ENCODE results near the gene SLC2A8.

The SLC2A8 gene

DNA sequence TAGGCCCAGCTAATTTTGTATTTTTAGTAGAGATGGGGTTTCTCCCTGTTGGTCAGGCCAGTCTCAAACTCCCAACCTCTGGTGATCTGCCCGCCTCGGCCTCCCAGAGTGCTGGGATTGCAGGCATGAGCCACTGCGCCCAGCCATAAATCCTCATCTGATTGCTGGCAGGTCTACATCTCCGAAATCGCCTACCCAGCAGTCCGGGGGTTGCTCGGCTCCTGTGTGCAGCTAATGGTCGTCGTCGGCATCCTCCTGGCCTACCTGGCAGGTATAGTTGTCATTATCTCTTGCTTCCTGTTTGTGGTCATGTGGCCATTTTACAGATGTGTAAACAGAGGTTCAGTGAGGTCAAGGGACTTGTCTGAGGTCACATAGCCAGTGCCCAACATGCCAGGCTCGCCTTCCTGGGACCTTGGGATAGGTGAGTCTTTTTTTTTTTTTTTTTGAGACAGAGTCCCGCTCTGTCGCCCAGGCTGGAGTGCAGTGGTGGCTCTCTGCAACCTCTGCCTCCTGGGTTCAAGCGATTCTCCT is 2.8 kb downstream of the SLC2A8 start:
- Histone ChIP-seq H3K4me3 (ENCODE audit: low read depth, low read length) (no peak overlapping the region), H3K27me3 (replicated peaks) (no peaks in the 10 kb centered on the region), H3K27ac (no peak overlapping the region), H3K36me3 (replicated peaks) (peaks cover 3% of the 10 kb centered on the region)
- DNase-seq = no peak
- no peak for TF ChIP-seq CTCF (IDR thresholded peaks at IDR 0.05; ENCODE audit: low read depth, low read length, missing control alignments)
- in situ Hi-C loops (cut with HindIII; ENCODE audit: low pct_ligation_motif_present, low sequenced_read_pairs) = no loop called here

- DNase-seq = no peak
- no peak for TF ChIP-seq CTCF (IDR thresholded peaks at IDR 0.05; ENCODE audit: low read depth, low read length, missing control alignments)
- Histone ChIP-seq H3K27ac (no peak overlapping the region), H3K27me3 (replicated peaks) (no peaks in the 10 kb centered on the region), H3K4me3 (ENCODE audit: low read depth, low read length) (no peak overlapping the region), H3K36me3 (replicated peaks) (peaks cover 3% of the 10 kb centered on the region)
- in situ Hi-C loops (cut with HindIII; ENCODE audit: low pct_ligation_motif_present, low sequenced_read_pairs) = no loop called here
These were observed 5.6 kb downstream of the SLC2A8 start for GRCh38 chr9:127402401-127403090.

DNA sequence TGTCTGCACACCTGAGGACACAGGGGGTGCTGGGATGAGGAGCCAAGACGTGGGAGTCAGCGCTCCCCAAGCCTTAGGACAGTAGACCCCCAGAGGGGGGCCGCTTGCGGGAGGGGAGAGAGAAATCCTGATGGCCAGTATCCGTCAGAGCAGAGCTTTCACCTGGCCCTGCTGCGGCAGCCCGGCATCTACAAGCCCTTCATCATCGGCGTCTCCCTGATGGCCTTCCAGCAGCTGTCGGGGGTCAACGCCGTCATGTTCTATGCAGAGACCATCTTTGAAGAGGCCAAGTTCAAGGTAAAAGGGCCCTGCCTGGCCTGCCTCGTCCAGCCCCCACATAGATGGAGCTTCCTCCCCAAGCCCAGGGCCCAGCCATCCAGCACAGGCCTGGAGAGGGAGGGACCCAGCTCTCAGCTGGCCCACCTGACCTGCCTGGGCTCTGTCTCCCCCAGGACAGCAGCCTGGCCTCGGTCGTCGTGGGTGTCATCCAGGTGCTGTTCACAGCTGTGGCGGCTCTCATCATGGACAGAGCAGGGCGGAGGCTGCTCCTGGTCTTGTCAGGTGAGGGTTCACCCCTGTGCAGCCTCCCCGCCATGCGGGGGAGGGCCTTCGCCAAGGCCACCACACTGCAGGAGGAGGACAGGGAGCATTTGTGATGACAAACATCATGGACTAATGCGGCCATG is 6.7 kb downstream of the SLC2A8 start:
- in situ Hi-C loops (cut with HindIII; ENCODE audit: low pct_ligation_motif_present, low sequenced_read_pairs) = no loop called here
- DNase-seq = no peak
- Histone ChIP-seq H3K4me3 (ENCODE audit: low read depth, low read length) (no peak overlapping the region), H3K36me3 (replicated peaks) (peaks cover 3% of the 10 kb centered on the region), H3K27me3 (replicated peaks) (no peaks in the 10 kb centered on the region), H3K27ac (no peak overlapping the region)
- TF ChIP-seq CTCF (IDR thresholded peaks at IDR 0.05; ENCODE audit: low read depth, low read length, missing control alignments) = no peak

GRCh38 chr9:127404631-127405030 is 7.7 kb downstream of the SLC2A8 start:
- H3K27me3 ChIP-seq (replicated peaks) = no peaks in the 10 kb centered on the region
- no peak overlapping the region for H3K4me3 ChIP-seq (ENCODE audit: low read depth, low read length)
- no peak for TF ChIP-seq CTCF (IDR thresholded peaks at IDR 0.05; ENCODE audit: low read depth, low read length, missing control alignments)
- no peak for DNase-seq
- H3K36me3 ChIP-seq (replicated peaks) = peaks cover 3% of the 10 kb centered on the region
- H3K27ac ChIP-seq = no peak overlapping the region
- in situ Hi-C loops (cut with HindIII; ENCODE audit: low pct_ligation_motif_present, low sequenced_read_pairs) = no loop called here

- no peak for TF ChIP-seq CTCF (IDR thresholded peaks at IDR 0.05; ENCODE audit: low read depth, low read length, missing control alignments)
- no peaks in the 10 kb centered on the region for H3K27me3 ChIP-seq (replicated peaks)
- DNase-seq = no peak
- H3K4me3 ChIP-seq (ENCODE audit: low read depth, low read length) = no peak overlapping the region
- H3K27ac ChIP-seq = no peak overlapping the region
- in situ Hi-C loops (cut with HindIII; ENCODE audit: low pct_ligation_motif_present, low sequenced_read_pairs) = no loop called here
- peaks cover 3% of the 10 kb centered on the region for H3K36me3 ChIP-seq (replicated peaks)
These were observed 8.6 kb downstream of the SLC2A8 start for GRCh38 chr9:127405344-127406125.
